D721Med (cell line): Measurements from ENCODE around the gene APOL2.
"Not testable (repeated sequence)": the region's sequence is repeated elsewhere in the genome, so short reads cannot be mapped to it uniquely, and the experiment has no call there.

ENCODE experiments used
- DNase-seq: peaks from one replicate; pipeline ENCODE4 v3.0.0; 2011; ENCODE audit warnings: low spot score; ENCODE audit not compliant: insufficient read length
- FAIRE-seq: peaks from 2 replicates; lab custom pipeline; 2011; peaks lifted over from hg19 to GRCh38; lab: Jason Lieb, UNC
- TF ChIP-seq, protein P1 (sequence below): IDR thresholded peaks from 2 replicates; pipeline ENCODE4 v1.5.1; 2012; ENCODE audit warnings: mild to moderate bottlenecking, control low read depth; ENCODE audit not compliant: insufficient read depth; ENCODE audit errors: missing control alignments

APOL2 gene

DNA sequence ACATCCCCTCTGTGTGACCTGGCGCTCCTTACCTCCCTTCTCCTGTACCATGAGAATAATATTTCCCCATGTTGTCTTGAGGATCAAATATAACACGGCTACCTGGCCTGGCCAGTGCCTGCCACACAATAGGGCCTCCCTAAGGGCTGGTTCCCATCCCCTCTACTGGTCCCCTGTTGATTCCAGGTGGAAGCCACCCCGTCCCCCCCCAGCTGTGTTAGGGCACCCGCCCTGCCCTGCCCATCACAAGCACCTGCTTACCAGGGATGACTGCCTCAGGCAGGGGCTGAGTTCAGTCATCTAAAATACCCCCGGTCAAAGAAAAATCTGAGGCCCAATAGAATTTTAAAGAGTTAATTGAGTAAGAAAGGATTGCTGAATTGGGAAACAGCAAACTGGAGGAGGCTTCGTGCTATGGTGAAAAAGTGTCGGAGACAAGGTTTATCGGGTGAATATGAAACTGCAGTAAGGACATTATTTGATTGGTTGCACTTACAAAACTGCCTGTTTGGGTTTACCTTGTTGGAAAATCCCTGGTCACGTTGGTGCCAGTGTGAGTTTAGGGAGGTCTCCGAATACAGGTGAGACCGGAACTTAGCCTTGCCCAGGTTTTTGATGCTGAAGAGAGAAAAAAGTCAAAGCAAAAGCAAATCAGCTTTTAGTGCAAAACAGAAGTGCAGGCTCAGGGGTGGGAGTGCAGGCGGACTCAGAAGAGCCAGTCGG is 18.8 kb upstream of the APOL2 start:
- FAIRE-seq (no peak), DNase-seq (no peak)
- TF ChIP-seq, protein P1, sequence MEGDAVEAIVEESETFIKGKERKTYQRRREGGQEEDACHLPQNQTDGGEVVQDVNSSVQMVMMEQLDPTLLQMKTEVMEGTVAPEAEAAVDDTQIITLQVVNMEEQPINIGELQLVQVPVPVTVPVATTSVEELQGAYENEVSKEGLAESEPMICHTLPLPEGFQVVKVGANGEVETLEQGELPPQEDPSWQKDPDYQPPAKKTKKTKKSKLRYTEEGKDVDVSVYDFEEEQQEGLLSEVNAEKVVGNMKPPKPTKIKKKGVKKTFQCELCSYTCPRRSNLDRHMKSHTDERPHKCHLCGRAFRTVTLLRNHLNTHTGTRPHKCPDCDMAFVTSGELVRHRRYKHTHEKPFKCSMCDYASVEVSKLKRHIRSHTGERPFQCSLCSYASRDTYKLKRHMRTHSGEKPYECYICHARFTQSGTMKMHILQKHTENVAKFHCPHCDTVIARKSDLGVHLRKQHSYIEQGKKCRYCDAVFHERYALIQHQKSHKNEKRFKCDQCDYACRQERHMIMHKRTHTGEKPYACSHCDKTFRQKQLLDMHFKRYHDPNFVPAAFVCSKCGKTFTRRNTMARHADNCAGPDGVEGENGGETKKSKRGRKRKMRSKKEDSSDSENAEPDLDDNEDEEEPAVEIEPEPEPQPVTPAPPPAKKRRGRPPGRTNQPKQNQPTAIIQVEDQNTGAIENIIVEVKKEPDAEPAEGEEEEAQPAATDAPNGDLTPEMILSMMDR = no peak

- no peak for DNase-seq
- TF ChIP-seq, protein P1 = no peak
- FAIRE-seq = no peak
Observed at GRCh38 chr22:36257308-36257707, 18.0 kb upstream of the APOL2 start.

GRCh38 chr22:36256478-36256877 is 17.2 kb upstream of the APOL2 start:
- TF ChIP-seq, protein P1 = no peak
- FAIRE-seq (no peak), DNase-seq (no peak)

- FAIRE-seq, DNase-seq: not testable (repeated sequence)
Observed at GRCh38 chr22:36255572-36255971, 16.2 kb upstream of the APOL2 start.

DNA sequence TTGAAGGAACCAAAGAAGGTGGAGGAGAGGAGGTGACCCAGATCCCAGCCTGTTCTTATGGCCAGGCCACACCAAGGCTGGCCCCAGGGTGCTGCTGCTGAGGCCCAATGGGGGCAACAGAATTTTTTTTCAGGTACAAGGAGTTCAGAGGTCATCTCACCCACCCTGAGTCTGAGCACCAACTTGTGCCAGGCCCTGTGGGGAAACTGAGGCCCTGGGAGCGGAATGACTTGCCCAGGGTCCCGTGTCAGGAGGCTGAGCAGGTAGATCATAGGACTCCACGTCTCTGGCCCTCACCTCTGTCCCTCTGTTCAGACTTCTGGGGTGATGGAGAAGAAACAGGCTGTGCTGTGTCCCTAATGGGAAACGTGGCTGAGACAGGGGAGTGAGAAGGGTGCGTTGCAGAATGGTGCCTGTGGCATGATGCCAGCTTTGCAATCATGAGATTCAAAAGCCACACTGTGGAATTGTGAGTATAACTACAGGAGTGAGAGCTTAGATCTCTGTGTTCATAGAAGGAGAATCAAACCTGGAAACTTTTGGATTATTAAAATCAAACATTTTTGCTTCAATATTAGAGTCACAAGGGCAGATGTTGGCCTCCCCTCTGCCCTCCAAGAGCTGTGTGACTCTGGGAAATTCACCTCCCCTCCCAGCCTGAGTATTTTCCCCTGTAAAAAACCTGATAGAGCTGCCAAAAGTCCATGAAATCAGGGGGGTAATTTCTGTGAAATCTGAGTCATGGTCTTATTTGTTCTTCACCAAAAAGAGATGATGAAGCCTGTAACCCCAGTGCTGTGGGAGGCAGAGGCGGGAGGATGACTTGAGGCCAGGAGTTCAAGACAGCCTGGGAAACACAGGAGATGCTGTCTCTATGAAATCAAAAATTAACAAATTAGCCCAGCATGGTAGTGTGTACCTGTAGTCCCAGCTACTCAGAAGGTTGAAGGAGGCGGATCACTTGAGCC is 14.5 kb upstream of the APOL2 start:
- TF ChIP-seq, protein P1 = no peak
- FAIRE-seq = no peak
- no peak for DNase-seq

DNA sequence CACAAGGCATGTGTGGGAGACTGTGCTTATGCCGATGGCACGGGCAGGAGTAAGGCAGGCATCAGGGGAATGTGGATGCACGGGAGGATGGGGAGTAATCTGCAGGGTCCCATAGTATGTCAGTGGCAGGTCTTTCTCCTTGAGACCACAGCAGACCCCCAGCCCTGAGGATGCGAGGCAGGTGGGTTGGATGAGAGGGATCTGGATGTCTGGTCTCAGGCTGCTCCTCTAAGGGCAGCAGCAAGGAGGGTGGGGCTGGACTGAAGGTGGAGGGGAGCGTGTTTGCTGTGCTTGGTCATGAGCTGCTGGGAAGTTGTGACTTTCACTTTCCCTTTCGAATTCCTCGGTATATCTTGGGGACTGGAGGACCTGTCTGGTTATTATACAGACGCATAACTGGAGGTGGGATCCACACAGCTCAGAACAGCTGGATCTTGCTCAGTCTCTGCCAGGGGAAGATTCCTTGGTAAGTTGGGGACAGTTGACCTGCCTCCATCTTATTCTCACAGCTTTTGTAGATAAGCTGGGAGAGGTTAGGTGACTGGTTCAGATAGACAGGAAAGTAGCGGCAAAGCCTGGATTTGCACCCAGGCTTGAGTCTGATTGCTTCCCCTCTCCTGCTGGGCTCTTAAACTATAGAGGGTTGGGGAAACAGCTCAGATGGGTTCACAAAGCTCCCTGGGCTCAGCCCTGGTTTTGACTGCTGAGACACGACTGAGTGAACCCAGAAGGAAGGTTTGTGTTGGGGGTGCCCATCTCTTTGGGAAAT is 13.6 kb upstream of the APOL2 start, which contains the start of gene APOL1:
TSS of gene APOL1 (plus strand) at position 380 of the 769 bp plus-strand sequence. CDS start 1,823 bp downstream, outside the sequence.
- TF ChIP-seq, protein P1 = no peak
- DNase-seq (no peak), FAIRE-seq (no peak)

DNA sequence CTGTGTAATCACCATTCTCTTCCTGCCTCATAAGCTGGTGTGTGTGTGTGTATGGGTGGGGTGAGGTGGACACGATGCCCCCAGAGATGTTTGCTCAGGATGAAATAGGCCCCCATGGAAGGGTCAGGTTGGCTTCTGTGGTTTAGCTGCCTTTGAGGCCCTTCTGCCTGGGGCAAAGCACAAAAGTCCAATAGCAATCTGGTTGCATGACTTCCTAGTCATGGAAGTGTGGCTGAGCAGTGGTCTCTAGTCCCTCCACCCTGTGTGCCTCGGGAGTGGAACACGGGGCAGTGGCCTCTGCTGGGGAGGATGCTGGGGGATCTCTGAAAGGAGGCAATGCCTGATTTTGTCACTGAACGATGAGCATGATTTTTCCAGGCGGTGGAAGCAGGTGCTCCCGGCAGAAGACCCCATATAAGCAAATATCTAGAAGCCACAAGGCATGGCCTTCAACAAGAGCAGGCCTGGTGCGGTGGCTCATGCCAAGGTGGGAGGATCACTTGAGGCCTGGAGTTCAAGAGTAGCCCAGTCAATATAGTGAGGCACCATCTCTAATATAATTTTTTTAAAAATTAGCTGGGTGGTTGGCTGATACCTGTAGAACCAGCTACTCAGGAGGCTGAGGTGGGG is 12.8 kb upstream of the APOL2 start:
- DNase-seq, FAIRE-seq: not testable (repeated sequence)

- not testable (repeated sequence) for DNase-seq, FAIRE-seq
Observed at GRCh38 chr22:36250292-36250960, 11.1 kb upstream of the APOL2 start.
